A549 (cell line): ENCODE results near the gene RIMBP2.

ENCODE experiments used
- FOSB ChIP-seq: fragments of 250-450 bp; sonication (Bioruptor Pico); IDR thresholded peaks from 2 replicates; pipeline ENCODE4 v1.5.0; 2020; ENCODE audit warnings: mild to moderate bottlenecking, moderate library complexity
- TF ChIP-seq, protein P1 (sequence below): fragments of >200 bp; sonication (Bioruptor Twin); formaldehyde crosslinking; IDR thresholded peaks from 3 replicates; pipeline ENCODE4 v1.6.1; 2016

GRCh38 chr12:130419116-130419515 is 297.0 kb downstream of the RIMBP2 start:
- TF ChIP-seq FOSB (CRISPR knock-in tag): no peak
- TF ChIP-seq, protein P1, sequence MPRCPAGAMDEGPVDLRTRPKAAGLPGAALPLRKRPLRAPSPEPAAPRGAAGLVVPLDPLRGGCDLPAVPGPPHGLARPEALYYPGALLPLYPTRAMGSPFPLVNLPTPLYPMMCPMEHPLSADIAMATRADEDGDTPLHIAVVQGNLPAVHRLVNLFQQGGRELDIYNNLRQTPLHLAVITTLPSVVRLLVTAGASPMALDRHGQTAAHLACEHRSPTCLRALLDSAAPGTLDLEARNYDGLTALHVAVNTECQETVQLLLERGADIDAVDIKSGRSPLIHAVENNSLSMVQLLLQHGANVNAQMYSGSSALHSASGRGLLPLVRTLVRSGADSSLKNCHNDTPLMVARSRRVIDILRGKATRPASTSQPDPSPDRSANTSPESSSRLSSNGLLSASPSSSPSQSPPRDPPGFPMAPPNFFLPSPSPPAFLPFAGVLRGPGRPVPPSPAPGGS: no peak
